Stimulated activated CD4-positive, alpha-beta T cell treated with anti-CD3 and anti-CD28 coated beads, TNF-alpha, amount 100 ng/mL, for 4 hours (primary cell): ENCODE data around the gene SMYD3.

Experiments used
- DNase-seq, 3 experiments: peaks; one replicate each; pipeline ENCODE4 v3.0.0-alpha.2; 2020; ENCODE audit warnings: low read depth in 3 of 3

The SMYD3 gene

GRCh38 chr1:246515390-246516005, 8.4 kb upstream of the SMYD3 start:
- DNase-seq: no peak

- no peak for DNase-seq
These were observed 6.7 kb upstream of the SMYD3 start for GRCh38 chr1:246513619-246514343.

GRCh38 chr1:246513041-246513440, 6.0 kb upstream of the SMYD3 start:
- no peak for DNase-seq

GRCh38 chr1:246512635-246513034, 5.6 kb upstream of the SMYD3 start:
- DNase-seq: no peak

- no peak for DNase-seq
These were observed 5.2 kb upstream of the SMYD3 start for GRCh38 chr1:246512230-246512629.

GRCh38 chr1:246511203-246511602, 4.1 kb upstream of the SMYD3 start:
- DNase-seq: no peak

- DNase-seq: no peak
These were observed 3.3 kb upstream of the SMYD3 start for GRCh38 chr1:246510147-246511030.

GRCh38 chr1:246508897-246509688, 2.0 kb upstream of the SMYD3 start:
- DNase-seq: no peak

GRCh38 chr1:246506367-246506673, 759 bp downstream of the SMYD3 start:
- no peak for DNase-seq

- DNase-seq: no peak
These were observed 3.7 kb downstream of the SMYD3 start for GRCh38 chr1:246503341-246503740.

- no peak for DNase-seq
These were observed 9.7 kb downstream of the SMYD3 start for GRCh38 chr1:246497331-246497915.

- DNase-seq: no peak
These were observed 14.4 kb downstream of the SMYD3 start for GRCh38 chr1:246492611-246493245.

- DNase-seq: no peak
These were observed 15.5 kb downstream of the SMYD3 start for GRCh38 chr1:246491551-246492053.

- DNase-seq: no peak
These were observed 18.4 kb downstream of the SMYD3 start for GRCh38 chr1:246488674-246489073.

- DNase-seq: no peak
These were observed 23.5 kb downstream of the SMYD3 start for GRCh38 chr1:246483569-246483933.

GRCh38 chr1:246482805-246483568, 24.1 kb downstream of the SMYD3 start:
- no peak for DNase-seq

GRCh38 chr1:246479061-246479460, 28.0 kb downstream of the SMYD3 start:
- no peak for DNase-seq

- DNase-seq: no peak
These were observed 29.4 kb downstream of the SMYD3 start for GRCh38 chr1:246477634-246478033.

- DNase-seq: no peak
These were observed 30.3 kb downstream of the SMYD3 start for GRCh38 chr1:246476771-246477170.

GRCh38 chr1:246471688-246472087, 35.4 kb downstream of the SMYD3 start:
- no peak for DNase-seq
